ENCODE data around the gene WWOX.

DNA sequence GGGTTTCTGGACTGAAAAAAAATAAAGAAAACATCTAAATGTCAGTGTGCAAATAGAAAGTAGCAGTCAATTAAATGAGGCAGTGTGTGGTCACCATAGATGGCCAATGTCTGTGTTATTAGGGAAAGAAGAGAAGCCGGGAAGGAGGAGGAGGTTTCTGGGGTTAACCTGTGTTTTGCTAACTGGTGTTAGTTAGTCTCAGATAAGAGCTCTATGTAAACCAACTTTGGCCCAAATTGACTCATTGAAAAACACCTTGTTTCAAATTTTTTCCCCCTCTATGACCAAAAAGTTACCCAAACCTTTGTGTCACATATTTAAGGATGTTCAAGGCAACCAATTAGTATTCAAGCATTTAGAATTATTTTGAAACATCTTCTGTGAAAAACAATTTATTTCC, 970.2 kb downstream of the WWOX start:
- TF ChIP-seq, protein P1, sequence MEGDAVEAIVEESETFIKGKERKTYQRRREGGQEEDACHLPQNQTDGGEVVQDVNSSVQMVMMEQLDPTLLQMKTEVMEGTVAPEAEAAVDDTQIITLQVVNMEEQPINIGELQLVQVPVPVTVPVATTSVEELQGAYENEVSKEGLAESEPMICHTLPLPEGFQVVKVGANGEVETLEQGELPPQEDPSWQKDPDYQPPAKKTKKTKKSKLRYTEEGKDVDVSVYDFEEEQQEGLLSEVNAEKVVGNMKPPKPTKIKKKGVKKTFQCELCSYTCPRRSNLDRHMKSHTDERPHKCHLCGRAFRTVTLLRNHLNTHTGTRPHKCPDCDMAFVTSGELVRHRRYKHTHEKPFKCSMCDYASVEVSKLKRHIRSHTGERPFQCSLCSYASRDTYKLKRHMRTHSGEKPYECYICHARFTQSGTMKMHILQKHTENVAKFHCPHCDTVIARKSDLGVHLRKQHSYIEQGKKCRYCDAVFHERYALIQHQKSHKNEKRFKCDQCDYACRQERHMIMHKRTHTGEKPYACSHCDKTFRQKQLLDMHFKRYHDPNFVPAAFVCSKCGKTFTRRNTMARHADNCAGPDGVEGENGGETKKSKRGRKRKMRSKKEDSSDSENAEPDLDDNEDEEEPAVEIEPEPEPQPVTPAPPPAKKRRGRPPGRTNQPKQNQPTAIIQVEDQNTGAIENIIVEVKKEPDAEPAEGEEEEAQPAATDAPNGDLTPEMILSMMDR (IDR thresholded peaks at IDR 0.05; ENCODE audit: borderline replicate concordance, extremely low read depth, low read length, poor library complexity, severe bottlenecking), result no peak
- no peak for TF ChIP-seq EZH2 (IDR thresholded peaks at IDR 0.05; ENCODE audit: borderline replicate concordance, low read depth, low read length, severe bottlenecking)
